Panc1 (cell line): Measurements from ENCODE around the gene NOL11. TPM values are rescaled to one million over a fixed set of nuclear protein-coding genes. Genes with fewer than 3 reads are reported as not detected.

Experiments used
- ATAC-seq: fragments of 200-7000 bp; cut with Tn5 transposase; 2 replicates; pipeline ENCODE4 v1.9.1; 2020; ENCODE audit warnings: mild to moderate bottlenecking, moderate library complexity
- BruUV-seq: library from RNA; stranded (reverse); fragments of 400-500 nt; replicated peaks from 2 replicates; lab custom pipeline; 2021; lab: Mats Ljungman, UMichigan
- CTCF ChIA-PET: fragments of 300-600 bp; sonication (Branson Sonifier 250); formaldehyde crosslinking; loops from one replicate; lab custom pipeline; 2022; ENCODE audit warnings: antibody characterized with exemption; lab: Charles Lee
- POLR2A ChIA-PET: fragments of 300-600 bp; sonication (Branson Sonifier 250); formaldehyde crosslinking; loops from one replicate; lab custom pipeline; 2022; ENCODE audit warnings: antibody characterized with exemption; lab: Charles Lee
- DNase-seq: peaks from one replicate; pipeline ENCODE4 v3.0.0-alpha.2; 2010; ENCODE audit warnings: low read depth, low spot score
- H3K27ac ChIP-seq: 2 replicates; pipeline ENCODE4 v1.5.1; 2011; ENCODE audit warnings: mild to moderate bottlenecking, low read length, inconsistent platforms
- H3K27me3 ChIP-seq: fragments of 200-500 bp; sonication (Bioruptor generic); 2 replicates; pipeline ENCODE4 v1.6.0; 2014; ENCODE audit warnings: low read length, inconsistent platforms; ENCODE audit not compliant: control insufficient read depth, insufficient read depth
- H3K36me3 ChIP-seq: fragments of 200-500 bp; sonication (Bioruptor generic); 2 replicates; pipeline ENCODE4 v1.5.1; 2014; ENCODE audit warnings: inconsistent platforms, mild to moderate bottlenecking, low read length, moderate library complexity; ENCODE audit not compliant: control insufficient read depth, insufficient read depth
- H3K4me1 ChIP-seq: 2 replicates; pipeline ENCODE4 v1.5.1; 2011; ENCODE audit warnings: inconsistent platforms, mild to moderate bottlenecking, low read length, moderate library complexity; ENCODE audit not compliant: control insufficient read depth, insufficient read depth
- H3K4me3 ChIP-seq, 2 experiments: 2 replicates each; pipeline ENCODE4 v1.5.1; 2011 to 2012; ENCODE audit warnings: low read depth in 2 of 2, low read length in 2 of 2, mild to moderate bottlenecking in 2 of 2, inconsistent platforms in 1 of 2, moderate library complexity in 1 of 2
- H3K9me3 ChIP-seq: fragments of 200-500 bp; sonication (Bioruptor generic); 2 replicates; pipeline ENCODE4 v1.5.1; 2014; ENCODE audit warnings: low read depth, mild to moderate bottlenecking, inconsistent platforms, low read length, moderate library complexity; ENCODE audit not compliant: control insufficient read depth, insufficient read depth
- POLR2AphosphoS5 ChIP-seq: IDR thresholded peaks from 2 replicates; pipeline ENCODE4 v1.6.1; 2012; ENCODE audit warnings: mild to moderate bottlenecking, low read depth, low read length, moderate library complexity
- SIN3A ChIP-seq: IDR thresholded peaks from 2 replicates; pipeline ENCODE4 v1.6.1; 2012; ENCODE audit warnings: low read depth, mild to moderate bottlenecking, low read length, moderate library complexity, borderline replicate concordance; ENCODE audit not compliant: insufficient read depth
- TCF7L2 ChIP-seq: IDR thresholded peaks from 2 replicates; pipeline ENCODE4 v1.6.1; 2011; ENCODE audit warnings: mild to moderate bottlenecking, low read depth, low read length, inconsistent platforms
- in situ Hi-C: cut with HindIII; loops from 2 replicates; pipeline ENCODE4 v1.10.0; 2016; ENCODE audit warnings: low sequenced_read_pairs, low pct_unique_long_range_greater_than_20kb
- intact Hi-C: fragments of 100-400 bp; cut with micrococcal nuclease; formaldehyde crosslinking; loops from one replicate; pipeline ENCODE4 v1.10.0; 2022; ENCODE audit not compliant: unreplicated experiment
- total RNA-seq: library from RNA; stranded (reverse); gene quantifications from one replicate; pipeline ENCODE4 v1.2.1, GENCODE V29; 2021; ENCODE audit not compliant: unreplicated experiment
- TF ChIP-seq, protein P1 (sequence below): fragments of 450-650 bp; IDR thresholded peaks from 2 replicates; pipeline ENCODE4 v1.5.1; 2017; ENCODE audit warnings: mild to moderate bottlenecking
- TF ChIP-seq, protein P2 (sequence below), 2 experiments: IDR thresholded peaks; 2 replicates each; pipeline ENCODE4 v1.6.1; 2011 to 2012; ENCODE audit warnings: low read depth in 2 of 2, control low read depth in 1 of 2, low read length in 1 of 2, mild to moderate bottlenecking in 1 of 2, moderate library complexity in 1 of 2; ENCODE audit not compliant: insufficient read depth in 1 of 2

Gene NOL11
- total RNA-seq, 1 experiment from 2014 or later: 41.0 TPM

DNA sequence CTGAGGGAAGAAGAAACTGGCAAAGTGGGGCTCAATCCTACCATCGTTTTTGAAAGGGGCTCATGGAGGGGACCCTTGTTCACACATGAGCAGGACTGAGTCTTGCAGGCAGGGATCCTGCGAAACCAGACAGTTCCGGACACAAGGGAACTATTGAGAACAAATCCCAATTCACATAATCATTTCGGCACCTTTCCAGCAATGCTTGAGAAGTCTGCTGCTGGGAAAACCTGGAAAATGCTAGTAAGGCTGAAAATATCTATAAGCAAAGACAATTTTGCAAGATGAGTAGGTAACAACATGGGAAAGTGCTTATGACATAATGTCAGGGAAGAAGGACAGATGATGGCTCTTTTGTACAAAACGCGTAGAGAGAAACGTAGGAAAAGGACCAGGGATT, 55.5 kb downstream of the NOL11 start:
- in situ Hi-C loops: no loop called here
- no peak overlapping the region for H3K4me3 ChIP-seq
- ChIA-PET POLR2A (no interaction called here), CTCF (no interaction called here)
- no TSS peak for BruUV-seq
- DNase-seq (no peak), ATAC-seq (no peak)
- TF ChIP-seq SIN3A: no peak
- TF ChIP-seq, protein P1, sequence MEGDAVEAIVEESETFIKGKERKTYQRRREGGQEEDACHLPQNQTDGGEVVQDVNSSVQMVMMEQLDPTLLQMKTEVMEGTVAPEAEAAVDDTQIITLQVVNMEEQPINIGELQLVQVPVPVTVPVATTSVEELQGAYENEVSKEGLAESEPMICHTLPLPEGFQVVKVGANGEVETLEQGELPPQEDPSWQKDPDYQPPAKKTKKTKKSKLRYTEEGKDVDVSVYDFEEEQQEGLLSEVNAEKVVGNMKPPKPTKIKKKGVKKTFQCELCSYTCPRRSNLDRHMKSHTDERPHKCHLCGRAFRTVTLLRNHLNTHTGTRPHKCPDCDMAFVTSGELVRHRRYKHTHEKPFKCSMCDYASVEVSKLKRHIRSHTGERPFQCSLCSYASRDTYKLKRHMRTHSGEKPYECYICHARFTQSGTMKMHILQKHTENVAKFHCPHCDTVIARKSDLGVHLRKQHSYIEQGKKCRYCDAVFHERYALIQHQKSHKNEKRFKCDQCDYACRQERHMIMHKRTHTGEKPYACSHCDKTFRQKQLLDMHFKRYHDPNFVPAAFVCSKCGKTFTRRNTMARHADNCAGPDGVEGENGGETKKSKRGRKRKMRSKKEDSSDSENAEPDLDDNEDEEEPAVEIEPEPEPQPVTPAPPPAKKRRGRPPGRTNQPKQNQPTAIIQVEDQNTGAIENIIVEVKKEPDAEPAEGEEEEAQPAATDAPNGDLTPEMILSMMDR: no peak
- no peaks in the 10 kb centered on the region for H3K27me3 ChIP-seq
- H3K4me1 ChIP-seq: no peaks in the 10 kb centered on the region
- no peaks in the 10 kb centered on the region for H3K36me3 ChIP-seq
- H3K9me3 ChIP-seq: no peaks in the 10 kb centered on the region
- intact Hi-C loops: no loop called here
- no peak overlapping the region for H3K27ac ChIP-seq

DNA sequence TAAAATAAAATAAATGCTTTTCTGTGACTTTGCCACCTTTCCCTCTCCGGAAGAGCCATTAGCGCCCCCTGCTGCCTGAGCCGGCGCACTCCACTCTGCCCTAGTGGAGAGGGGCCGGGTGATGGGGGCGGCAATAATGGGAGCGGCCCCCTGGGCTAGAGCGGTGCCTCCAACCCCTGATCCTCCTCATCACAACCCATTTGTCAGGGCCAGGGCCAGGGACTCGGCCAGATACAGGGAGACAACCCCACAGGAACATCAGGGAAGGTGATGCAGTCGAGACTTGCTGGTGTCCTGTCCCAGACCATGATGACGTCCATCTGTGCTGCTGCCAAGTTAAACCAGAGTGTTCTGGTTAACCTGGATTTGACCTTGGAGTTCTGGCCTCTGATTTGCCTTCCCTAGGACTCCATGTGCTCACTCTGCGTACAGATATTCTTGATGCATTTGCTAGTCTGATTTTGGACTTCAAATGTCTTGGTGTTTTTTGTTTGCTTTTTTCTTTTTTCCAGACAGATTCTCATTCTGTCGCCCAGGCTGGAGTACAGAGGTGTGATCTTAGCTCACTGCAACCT, 61.4 kb downstream of the NOL11 start:
- no peaks in the 10 kb centered on the region for H3K36me3 ChIP-seq
- no peak for DNase-seq
- H3K9me3 ChIP-seq: no peaks in the 10 kb centered on the region
- peak; percentile 88 for ATAC-seq
- intact Hi-C loops (no loop called here), in situ Hi-C loops (no loop called here)
- peak overlapping the region; percentile 6 to 33; a peak in 3 of 4 replicates for H3K4me3 ChIP-seq
- TF ChIP-seq, protein P1: peak; percentile 87
- TF ChIP-seq SIN3A: no peak
- BruUV-seq: no TSS peak
- no peaks in the 10 kb centered on the region; the same call in 1 of the 2 replicates for H3K4me1 ChIP-seq
- no peak overlapping the region for H3K27ac ChIP-seq
- no peaks in the 10 kb centered on the region for H3K27me3 ChIP-seq
- ChIA-PET CTCF (no interaction called here), POLR2A (no interaction called here)

DNA sequence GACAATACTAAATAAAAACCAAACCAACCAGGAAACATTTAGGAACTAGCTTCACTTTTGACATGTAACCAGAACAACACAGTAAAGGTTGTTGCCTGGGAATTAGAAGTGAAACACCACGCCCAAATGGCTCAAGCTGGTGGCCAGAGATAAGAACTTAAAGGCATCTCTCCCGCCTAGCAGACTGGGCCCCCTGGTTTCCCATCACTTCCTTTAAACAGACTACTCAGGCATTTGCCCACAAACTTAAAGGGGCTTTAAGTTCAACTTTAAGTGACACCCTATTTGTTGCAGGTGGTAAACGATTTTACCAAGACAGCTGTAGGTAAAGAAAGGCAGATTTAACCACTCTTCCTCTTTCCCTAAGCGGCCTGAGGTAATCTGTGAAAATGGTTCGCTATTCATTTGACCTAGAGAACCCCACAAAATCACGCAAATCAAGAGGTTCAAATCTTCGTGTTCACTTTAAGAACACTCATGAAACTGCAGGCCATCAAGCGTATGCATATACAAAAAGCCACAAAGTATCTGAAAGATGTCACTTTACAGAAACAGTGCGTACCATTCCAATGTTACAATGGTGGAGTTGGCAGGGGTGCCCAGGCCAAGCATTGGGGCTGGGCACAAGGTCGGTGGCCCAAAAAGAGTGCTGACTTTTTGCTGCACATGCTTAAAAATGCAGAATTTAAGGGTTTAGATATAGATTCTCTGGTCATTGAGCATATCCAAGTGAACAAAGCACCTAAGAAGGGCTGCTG, 66.8 kb downstream of the NOL11 start:
- H3K36me3 ChIP-seq: no peaks in the 10 kb centered on the region
- ATAC-seq (no peak), DNase-seq (no peak)
- no peaks in the 10 kb centered on the region for H3K9me3 ChIP-seq
- no peaks in the 10 kb centered on the region for H3K27me3 ChIP-seq
- POLR2A ChIA-PET: no interaction called here
- no peak overlapping the region for H3K27ac ChIP-seq
- CTCF ChIA-PET: interaction anchor here (0.9 kb wide), 1 partner anchor 8 kb away, joined by 6 read pairs; no protein-coding TSS in a partner anchor
- BruUV-seq: no TSS peak
- H3K4me3 ChIP-seq: no peak overlapping the region
- in situ Hi-C loops (no loop called here), intact Hi-C loops (no loop called here)
- H3K4me1 ChIP-seq: no peaks in the 10 kb centered on the region
- TF ChIP-seq POLR2AphosphoS5 (no peak), TCF7L2 (no peak), SIN3A (no peak)
- TF ChIP-seq, protein P2, sequence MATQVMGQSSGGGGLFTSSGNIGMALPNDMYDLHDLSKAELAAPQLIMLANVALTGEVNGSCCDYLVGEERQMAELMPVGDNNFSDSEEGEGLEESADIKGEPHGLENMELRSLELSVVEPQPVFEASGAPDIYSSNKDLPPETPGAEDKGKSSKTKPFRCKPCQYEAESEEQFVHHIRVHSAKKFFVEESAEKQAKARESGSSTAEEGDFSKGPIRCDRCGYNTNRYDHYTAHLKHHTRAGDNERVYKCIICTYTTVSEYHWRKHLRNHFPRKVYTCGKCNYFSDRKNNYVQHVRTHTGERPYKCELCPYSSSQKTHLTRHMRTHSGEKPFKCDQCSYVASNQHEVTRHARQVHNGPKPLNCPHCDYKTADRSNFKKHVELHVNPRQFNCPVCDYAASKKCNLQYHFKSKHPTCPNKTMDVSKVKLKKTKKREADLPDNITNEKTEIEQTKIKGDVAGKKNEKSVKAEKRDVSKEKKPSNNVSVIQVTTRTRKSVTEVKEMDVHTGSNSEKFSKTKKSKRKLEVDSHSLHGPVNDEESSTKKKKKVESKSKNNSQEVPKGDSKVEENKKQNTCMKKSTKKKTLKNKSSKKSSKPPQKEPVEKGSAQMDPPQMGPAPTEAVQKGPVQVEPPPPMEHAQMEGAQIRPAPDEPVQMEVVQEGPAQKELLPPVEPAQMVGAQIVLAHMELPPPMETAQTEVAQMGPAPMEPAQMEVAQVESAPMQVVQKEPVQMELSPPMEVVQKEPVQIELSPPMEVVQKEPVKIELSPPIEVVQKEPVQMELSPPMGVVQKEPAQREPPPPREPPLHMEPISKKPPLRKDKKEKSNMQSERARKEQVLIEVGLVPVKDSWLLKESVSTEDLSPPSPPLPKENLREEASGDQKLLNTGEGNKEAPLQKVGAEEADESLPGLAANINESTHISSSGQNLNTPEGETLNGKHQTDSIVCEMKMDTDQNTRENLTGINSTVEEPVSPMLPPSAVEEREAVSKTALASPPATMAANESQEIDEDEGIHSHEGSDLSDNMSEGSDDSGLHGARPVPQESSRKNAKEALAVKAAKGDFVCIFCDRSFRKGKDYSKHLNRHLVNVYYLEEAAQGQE (IDR thresholded peaks at IDR 0.05; ENCODE audit: insufficient read depth in 1 of 2, low read depth in 2 of 2, low read length in 1 of 2): no peak
- TF ChIP-seq, protein P1: no peak
